LoVo (cell line): Measurements from ENCODE around the gene PYGM.

Experiments
- DNase-seq: peaks from one replicate; pipeline ENCODE4 v3.0.0-alpha.2; 2016; ENCODE audit warnings: low spot score

Gene PYGM

GRCh38 chr11:64759722-64760719 is at the start of gene PYGM:
TSS of gene PYGM (minus strand) at chr11:64759974. CDS start at chr11:64759898, 76 bp downstream.
- no peak for DNase-seq

DNA sequence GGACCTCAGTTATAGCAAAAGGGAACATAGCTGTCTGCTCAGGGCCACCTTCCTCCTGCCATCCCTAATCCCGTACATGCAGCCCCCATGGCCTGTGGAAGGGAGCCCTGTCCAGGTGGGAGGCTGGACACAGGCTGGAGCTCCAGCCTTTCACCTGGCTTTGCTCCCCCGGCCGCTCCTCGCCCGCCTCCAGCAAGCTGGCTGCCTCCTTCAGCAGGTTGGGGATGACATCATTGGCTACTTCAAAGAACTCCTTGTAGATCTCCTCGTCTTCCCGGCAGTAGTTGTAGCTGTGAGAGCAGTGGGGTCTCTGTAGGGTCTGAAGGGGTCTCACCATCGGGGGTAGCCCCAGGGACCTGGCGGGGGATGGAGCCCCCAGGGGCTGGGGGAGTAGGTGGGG is 45.7 kb upstream of the PYGM start:
- no peak for DNase-seq

DNA sequence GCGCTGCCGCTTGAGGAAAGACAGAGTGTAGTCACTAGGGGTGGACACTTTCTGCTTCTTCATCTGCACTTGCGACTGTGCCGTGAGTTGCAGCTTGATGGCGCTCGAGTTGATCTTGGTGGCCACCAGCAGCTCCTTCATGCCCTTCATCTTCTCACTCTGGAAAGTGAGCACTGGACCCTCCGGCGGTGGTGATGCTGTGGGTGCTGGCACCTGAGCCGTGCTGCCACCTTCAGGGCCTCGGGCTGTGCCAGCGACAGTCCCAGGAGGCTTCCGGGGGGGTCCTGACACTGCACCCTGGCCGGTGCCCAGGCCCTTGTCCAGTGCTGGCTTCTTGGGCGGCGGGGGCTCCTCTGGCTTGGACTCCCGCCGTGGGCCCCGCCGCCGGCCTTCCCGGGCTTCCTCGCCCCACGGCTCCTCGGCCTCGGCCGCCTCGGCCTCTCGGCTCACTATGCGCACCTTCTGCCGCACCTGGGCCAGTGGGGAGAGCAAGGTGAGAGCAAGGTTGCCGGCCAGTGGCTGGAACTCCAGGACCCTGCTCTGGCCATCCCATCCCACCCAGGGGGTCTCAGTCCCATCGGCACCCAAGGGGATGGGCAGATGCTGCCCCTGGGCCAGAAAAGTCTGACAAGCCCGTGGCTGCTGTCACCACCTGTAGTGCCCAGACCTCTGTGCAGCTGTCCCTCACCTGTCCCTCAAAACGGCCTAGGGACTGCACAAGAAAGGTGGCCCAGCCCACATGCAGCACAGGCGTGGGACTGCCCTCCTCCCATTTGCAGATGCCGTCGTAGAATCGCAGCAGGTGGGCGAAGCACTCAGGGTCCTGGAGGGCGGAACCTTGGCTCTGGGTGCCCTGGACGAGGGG is 44.8 kb upstream of the PYGM start:
- no peak for DNase-seq

DNA sequence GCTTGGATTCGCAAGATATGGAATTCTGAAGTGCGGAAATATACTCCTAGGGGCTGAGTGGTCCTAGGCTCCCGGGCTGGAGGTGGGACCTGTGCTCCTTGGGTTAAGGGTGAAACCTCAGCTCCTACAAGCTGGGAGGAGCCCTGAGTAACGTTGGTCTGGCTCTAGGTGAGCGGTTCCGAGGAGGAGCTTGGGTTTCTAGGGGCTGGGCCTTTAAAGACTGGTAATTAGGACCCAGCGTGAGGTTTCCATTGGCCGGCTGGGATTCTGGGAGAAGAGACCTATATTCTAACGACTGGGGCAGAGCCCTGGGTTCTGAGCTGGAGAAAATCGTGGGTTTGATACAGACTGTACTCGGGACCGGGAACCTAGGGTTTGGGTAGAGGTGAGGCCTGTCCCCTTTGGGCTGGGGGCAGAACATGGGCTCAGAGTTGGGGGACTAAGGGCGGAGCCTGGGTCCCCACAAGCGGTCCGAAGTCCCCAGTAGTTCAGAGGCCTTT is 44.1 kb upstream of the PYGM start:
- no peak for DNase-seq

DNA sequence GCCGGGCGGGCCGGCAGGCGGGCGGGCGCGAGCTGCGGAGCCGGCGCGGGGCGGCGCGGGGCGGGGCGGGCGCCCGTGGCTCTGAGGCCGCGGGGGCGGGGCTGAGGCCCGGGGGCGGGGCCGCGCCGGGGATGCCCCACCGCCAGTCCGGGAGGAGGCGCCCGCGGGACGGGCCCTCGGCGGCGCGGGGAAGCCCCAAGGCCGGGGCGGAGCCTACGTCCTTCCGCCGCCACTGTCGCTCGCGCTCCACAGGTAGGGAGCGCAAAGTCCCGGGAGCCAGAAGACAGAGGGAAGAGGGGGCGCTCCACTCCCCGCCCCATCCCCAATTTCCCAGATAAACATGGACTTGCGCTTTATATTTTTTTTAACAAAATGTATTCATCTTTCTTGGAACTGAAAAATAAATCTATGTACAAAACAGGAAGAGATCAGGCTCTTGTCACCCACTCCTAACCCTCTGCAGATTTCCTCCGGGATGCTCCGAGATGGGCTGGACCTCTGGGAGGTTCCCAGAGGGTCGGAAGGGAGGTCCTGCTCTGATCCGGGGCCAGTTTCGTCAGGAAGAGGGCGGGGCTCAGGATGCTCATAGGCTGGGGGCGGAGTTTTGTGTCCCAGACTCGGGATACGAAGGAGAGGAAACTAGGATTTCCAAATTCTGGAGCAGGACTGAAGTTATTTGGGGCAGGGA is 43.5 kb upstream of the PYGM start, which contains the start of gene MAP4K2:
MAP4K2 (minus strand) TSS at position 57 of the 688 bp plus-strand sequence. CDS start 65 bp downstream, outside the sequence.
- peak; percentile 86 for DNase-seq

DNA sequence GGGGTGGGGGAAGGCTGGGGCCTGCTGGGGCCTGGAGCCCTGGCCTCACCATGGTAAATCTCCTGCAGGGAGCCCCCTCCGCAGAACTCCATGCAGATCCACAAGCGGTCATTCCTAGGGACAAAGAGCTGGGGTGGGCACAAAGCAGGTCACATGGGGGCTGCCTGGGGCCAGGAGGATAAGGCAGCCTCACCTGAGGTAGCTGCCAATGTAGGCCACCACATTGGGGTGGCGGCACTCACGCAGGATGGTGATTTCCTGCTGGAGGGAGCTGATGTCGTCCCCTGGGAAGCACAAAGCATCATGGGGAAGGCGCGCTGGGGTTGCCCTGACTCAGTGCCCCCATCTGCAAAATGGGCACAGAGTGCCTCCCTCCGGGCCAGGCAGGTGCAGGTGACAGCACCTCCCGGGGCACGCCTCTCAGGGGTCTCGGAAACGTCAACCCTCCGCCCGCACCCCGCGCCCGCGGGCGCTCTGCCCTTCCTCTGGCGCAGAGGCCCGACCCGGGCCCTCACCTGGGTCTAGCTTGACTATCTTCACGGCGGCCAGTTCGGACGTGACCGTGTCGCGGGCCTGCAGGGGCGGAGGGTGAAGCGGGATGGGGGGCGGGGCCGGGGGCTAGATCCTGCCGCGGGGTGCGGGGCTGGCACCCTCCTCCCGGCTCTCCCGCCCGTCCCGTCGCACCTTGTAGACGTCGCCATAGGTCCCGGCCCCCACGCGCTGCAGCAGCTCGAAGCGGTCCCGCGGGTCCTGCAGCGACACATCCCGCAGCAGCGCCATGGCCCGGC is 42.8 kb upstream of the PYGM start:
- no peak for DNase-seq

- DNase-seq, result no peak
These were observed 42.0 kb upstream of the PYGM start for GRCh38 chr11:64801561-64802369.

DNA sequence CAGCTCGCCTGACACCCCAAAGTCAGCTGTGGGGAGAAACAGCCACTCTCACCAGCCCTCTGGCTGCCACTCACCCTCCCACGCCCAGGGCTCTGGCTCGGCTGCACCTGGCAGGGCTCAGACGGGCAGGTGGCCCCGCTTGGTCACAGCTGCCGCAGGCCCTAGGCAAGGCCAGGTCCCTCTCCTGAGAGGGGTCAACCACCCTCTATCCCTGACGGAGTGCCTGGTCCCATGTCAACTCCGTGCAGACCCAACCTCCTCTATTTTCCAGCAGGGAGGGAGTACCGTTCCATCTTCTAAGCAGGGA is 41.3 kb upstream of the PYGM start:
- DNase-seq, result no peak

GRCh38 chr11:64800303-64801157 is 40.8 kb upstream of the PYGM start:
- DNase-seq, result no peak

- DNase-seq, result no peak
These were observed 40.0 kb upstream of the PYGM start for GRCh38 chr11:64799623-64800302.

DNA sequence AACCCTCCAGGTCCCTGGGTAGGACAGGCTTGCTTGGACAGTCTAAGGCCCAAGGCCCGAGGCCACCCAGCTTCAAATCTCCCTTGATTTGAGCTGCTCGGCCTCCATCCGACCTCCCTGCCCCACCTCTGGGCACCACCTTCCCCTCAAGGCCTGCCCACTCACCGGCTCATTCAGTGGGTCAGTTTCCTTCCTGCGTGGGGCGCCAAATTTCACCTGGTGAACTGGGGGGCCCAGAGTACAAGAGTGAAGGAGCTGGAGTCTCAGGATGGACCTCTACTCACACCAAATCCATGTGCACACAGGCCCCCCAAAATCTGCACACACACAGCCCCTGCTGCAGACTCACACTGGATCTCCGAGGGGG is 39.5 kb upstream of the PYGM start:
- no peak for DNase-seq

DNA sequence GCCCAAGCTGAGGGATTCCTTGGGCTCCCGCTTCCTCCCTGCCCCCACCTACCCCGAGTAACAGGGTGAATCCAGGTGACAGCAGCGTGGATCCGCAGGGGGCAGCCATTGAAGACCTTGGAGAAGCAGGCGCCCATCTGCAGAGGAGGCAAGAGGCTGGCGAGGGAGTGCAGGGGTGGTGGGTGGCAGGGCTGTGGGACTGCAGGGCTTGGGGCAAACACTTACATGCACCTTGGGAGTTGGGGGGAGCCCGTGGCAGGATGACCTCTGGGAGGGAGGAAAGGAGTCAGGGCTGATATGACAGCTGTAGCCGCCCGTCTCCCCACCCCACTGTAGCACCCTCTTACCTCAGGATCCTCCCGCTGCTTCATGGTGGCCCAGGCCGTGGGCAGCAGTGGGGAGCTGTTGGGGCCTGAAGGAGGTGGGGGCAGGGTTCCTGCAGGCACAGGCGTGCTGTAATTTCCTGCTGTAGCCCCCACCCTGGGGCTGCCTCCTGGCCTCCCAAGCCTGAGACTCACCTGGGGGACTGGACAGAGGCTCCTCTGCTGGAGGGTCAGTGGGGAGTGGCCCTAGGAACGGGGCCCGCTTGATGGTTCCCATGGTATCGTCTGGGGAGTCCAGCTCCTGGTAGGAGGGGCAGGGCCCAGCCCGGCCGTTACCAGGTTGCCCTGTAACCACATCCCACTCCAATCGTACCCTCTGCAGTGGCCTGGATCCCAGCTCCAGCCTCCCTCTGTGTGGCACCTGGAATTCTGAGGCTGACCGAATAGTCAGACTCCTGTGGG is 37.2 kb upstream of the PYGM start:
- DNase-seq, result no peak

- DNase-seq, result no peak
These were observed 36.4 kb upstream of the PYGM start for GRCh38 chr11:64796047-64796756.

- DNase-seq, result no peak
These were observed 34.8 kb upstream of the PYGM start for GRCh38 chr11:64794526-64794925.

DNA sequence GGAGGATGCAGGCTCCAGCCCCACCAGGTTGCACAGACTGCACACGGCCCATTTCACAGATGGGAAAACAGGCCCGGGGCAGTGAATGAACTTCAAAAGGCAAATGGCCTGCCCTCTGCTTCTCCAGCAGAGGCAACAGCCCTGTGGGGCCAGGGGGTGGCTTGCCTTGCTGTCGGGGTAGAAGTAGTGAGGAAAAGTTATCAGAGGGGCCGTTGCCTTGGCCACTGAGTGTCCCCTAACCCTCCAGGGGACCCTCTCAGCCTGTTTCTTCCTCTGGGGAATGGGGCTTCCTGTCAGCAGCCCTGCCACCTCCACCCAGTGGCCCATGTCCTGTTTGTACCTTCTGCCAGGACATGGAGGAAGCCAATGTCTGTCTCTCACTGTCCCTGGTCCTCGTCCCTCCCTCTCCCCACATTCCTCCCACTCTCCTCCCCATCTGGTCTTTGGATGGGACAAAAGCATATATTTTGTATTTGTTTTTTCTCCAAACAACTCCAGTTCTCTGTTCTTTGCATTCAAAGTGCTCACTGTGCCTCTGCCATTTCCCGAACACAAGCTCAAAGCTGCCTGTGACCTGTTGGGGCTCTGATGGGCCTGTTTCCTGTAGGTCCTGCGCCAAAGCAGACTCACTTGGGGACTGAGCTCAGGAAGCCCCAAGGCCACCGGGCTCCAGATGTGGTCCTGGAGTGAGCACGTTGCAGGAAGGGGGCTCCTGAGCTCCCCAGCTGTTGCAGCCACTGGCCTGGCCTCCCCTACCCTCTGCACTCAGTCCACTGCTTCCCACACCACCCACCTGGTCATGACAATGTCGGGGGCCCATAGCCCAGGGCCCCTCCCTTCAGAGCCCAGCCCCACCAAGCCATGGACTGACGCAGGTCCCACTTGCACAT is 33.7 kb upstream of the PYGM start:
- no peak for DNase-seq

DNA sequence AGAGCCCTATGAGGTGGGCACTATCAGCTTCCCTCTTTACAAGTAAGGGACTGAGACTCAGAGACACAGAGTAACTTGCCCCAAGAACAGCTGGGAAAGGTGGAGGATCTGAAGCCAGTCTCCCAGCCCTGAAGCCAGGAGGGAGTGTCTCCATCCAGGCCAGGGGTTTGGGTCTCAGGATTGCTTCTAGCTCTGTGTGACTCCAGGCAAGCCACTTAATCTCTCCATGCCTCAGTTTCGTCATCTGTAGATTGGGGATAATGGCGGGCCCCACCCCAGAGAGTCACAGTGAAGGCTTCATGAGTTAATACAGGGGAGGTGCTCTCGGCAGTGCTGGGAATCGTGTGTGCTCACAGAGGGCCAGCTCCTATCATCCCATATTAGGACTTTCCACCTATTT is 32.7 kb upstream of the PYGM start:
- DNase-seq, result no peak
